Heart left ventricle (tissue), 16 donors: Measurements from ENCODE around the gene IGF1R. TPM values are rescaled to one million over a fixed set of nuclear protein-coding genes. Genes with fewer than 3 reads are reported as not detected.

Experiments
- ATAC-seq, 4 donors: fragments of 200-7000 bp; cut with Tn5 transposase; one replicate each; pipeline ENCODE4 v1.9.1; 2020 to 2022; ENCODE audit warnings: moderate library complexity in 4 of 4, mild to moderate bottlenecking in 3 of 4, moderate number of reproducible peaks in 1 of 4
- DNase-seq, 5 donors: peaks; one replicate each; pipeline ENCODE4 v3.0.0-alpha.2; 2020
- H3K27ac ChIP-seq, 12 donors: fragments of 200-600 bp; sonication (generic) in 4 of 12; one replicate each; pipeline versions ENCODE4 v1.5.0 to v1.8.0; 2016 to 2022; ENCODE audit warnings: mild to moderate bottlenecking in 2 of 12
- H3K27me3 ChIP-seq, 9 donors: fragments of 200-600 bp; sonication (generic) in 2 of 9; one replicate each; pipeline versions ENCODE4 v1.5.1 to v1.8.0; 2016 to 2022; ENCODE audit warnings: mild to moderate bottlenecking in 3 of 9
- H3K36me3 ChIP-seq, 9 donors: fragments of 200-600 bp; sonication (generic) in 2 of 9; one replicate each; pipeline versions ENCODE4 v1.5.0 to v1.8.0; 2018 to 2022; ENCODE audit warnings: mild to moderate bottlenecking in 2 of 9
- H3K4me1 ChIP-seq, 12 donors: fragments of 200-600 bp; sonication (generic) in 4 of 12; one replicate each; pipeline versions ENCODE4 v1.5.0 to v1.8.0; 2016 to 2022; ENCODE audit warnings: mild to moderate bottlenecking in 3 of 12
- H3K4me3 ChIP-seq, 12 donors: fragments of 200-600 bp; sonication (generic) in 4 of 12; one replicate each; pipeline versions ENCODE4 v1.5.0 to v1.8.0; 2017 to 2022; ENCODE audit warnings: mild to moderate bottlenecking in 9 of 12, moderate library complexity in 4 of 12
- H3K9me3 ChIP-seq, 12 donors: fragments of 200-600 bp; sonication (generic) in 4 of 12; one replicate each; pipeline versions ENCODE4 v1.5.0 to v1.8.0; 2016 to 2022; ENCODE audit warnings: mild to moderate bottlenecking in 1 of 12
- POLR2A ChIP-seq, 2 donors: fragments of 450-650 bp; IDR thresholded peaks; one replicate each; pipeline ENCODE4 v1.6.1; 2017; ENCODE audit warnings: antibody characterized with exemption in 2 of 2, mild to moderate bottlenecking in 2 of 2, moderate library complexity in 2 of 2
- WGBS, 4 donors: extraction: QIAGEN DNeasy Blood & Tissue Kit in 2 of 4; methylation state at CpG; one replicate each; pipeline versions ENCODE4 v1.1.5 to v1.1.7; 2013 to 2018; 5-methylcytosine and 5-hydroxymethylcytosine counted together
- intact Hi-C, 10 donors: fragments of 100-400 bp; cut with DNase I; formaldehyde crosslinking; loops; one replicate each; pipeline versions ENCODE4 v1.11.1 to v1.14.2; 2022
- polyA plus RNA-seq, 2 donors: library from polyadenylated mRNA; stranded (reverse); fragments of 200-250 nt; gene quantifications; one replicate each; pipeline ENCODE4 v1.2.3, GENCODE V29; 2013
- total RNA-seq, 9 donors: library from RNA; depleted of rRNA in 2 of 9; stranded (reverse); fragments of >200 nt in 2 of 9; fragmentation: NEBNext Ultra II Directional in 3 of 9; extraction: Animal tissue kit (Norgen Biotek cat#: 25700) in 3 of 9; gene quantifications; one replicate each; pipeline versions ENCODE4 v1.1.0 to v1.2.4, GENCODE V29; 2016 to 2023
- TF ChIP-seq, protein P1 (sequence below), 12 donors: fragments of 200-600 bp; sonication (generic) in 4 of 12; IDR thresholded peaks; one replicate each; pipeline versions ENCODE4 v1.5.0 to v1.8.0; 2018 to 2022; ENCODE audit warnings: antibody characterized with exemption in 12 of 12, mild to moderate bottlenecking in 5 of 12
- donor health status: ischemic (EF 13 %, LVEDD 7.1; RV severe dilation, severe dysfunction).
- donor health status: healthy with polysubstance abuse.
- donor health status: DM: no; HTN: yes; CAD: no.
- donor health status: DM: no; HTN: no; CAD: no.
- donor health status: ischemic (EF 25% LVEDD 6.9; RV normal size, moderate dysfunction).
- donor health status: ischemic (EF 25% LVEDD 5.7; RV mildly dilated, moderate dysfunction).
- donor health status: healthy.
- donor health status: DM: yes; HTN: yes; CAD: no.
- donor health status: ischemic (EF 35%, LVEDD 5.7; RV mildly dilated, moderate dysfunction).
- donor health status: nonischemic (EF 11% LVEDD 7.7; RV severe dilation, severe dysfunction).
- donor health status: DM: yes; HTN: yes; CAD: no.
- donor health status: PGD.
- donor health status: ischemic (EF 29% LVEDD 5.4; RV normal size, mild dysfunction).
- donor health status: nonischemic (EF 23%, LVEDD 6.1; RV moderate dilation, normal function).

Gene IGF1R
- total and polyA plus RNA-seq, 11 donors: 7.4 to 93.1 (median 40.5) TPM

DNA sequence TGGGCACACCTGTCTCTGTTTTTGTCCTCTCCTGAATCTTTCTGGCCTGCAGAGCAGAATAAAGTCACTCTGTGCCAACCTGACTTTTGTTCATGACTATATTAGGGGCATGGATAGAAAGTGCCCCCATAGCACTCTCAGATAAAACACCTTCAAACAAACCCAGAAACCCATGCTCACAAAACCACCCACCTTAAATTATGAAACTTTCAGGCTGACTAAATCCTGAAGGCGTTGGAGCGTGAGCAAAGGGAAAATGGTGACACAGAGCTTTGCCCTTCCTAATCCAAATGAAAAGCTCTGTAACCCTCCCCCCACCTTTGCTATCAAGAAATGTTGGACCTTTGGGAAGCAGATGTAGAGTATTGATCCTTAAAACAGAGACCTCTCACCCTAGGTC lies 138.9 kb downstream of the IGF1R start:
- ATAC-seq (no peak), DNase-seq (no peak)
- Histone ChIP-seq H3K27ac (peak overlapping the region in 8 of 12 donors; percentile 17 to 75 (median 62)), H3K36me3 (no peaks in the 10 kb centered on the region), H3K27me3 (no peaks in the 10 kb centered on the region), H3K4me3 (no peak overlapping the region), H3K4me1 (peaks cover 4 to 73% (median 39%) of the 10 kb centered on the region in 12 donors), H3K9me3 (no peaks in the 10 kb centered on the region)
- 79 to 100% (median 91%) methylated on average over 2 of the region's 2 CpGs for WGBS, 4 donors
- intact Hi-C loops: loop anchor here in 2 of 10 donors (5.0 to 10.0 kb wide), 2 partner anchors 60 to 278 kb away; no protein-coding TSS in a partner anchor
- TF ChIP-seq, protein P1, sequence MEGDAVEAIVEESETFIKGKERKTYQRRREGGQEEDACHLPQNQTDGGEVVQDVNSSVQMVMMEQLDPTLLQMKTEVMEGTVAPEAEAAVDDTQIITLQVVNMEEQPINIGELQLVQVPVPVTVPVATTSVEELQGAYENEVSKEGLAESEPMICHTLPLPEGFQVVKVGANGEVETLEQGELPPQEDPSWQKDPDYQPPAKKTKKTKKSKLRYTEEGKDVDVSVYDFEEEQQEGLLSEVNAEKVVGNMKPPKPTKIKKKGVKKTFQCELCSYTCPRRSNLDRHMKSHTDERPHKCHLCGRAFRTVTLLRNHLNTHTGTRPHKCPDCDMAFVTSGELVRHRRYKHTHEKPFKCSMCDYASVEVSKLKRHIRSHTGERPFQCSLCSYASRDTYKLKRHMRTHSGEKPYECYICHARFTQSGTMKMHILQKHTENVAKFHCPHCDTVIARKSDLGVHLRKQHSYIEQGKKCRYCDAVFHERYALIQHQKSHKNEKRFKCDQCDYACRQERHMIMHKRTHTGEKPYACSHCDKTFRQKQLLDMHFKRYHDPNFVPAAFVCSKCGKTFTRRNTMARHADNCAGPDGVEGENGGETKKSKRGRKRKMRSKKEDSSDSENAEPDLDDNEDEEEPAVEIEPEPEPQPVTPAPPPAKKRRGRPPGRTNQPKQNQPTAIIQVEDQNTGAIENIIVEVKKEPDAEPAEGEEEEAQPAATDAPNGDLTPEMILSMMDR (IDR thresholded peaks at IDR 0.05): no peak
- no peak for TF ChIP-seq POLR2A (IDR thresholded peaks at IDR 0.05)

DNA sequence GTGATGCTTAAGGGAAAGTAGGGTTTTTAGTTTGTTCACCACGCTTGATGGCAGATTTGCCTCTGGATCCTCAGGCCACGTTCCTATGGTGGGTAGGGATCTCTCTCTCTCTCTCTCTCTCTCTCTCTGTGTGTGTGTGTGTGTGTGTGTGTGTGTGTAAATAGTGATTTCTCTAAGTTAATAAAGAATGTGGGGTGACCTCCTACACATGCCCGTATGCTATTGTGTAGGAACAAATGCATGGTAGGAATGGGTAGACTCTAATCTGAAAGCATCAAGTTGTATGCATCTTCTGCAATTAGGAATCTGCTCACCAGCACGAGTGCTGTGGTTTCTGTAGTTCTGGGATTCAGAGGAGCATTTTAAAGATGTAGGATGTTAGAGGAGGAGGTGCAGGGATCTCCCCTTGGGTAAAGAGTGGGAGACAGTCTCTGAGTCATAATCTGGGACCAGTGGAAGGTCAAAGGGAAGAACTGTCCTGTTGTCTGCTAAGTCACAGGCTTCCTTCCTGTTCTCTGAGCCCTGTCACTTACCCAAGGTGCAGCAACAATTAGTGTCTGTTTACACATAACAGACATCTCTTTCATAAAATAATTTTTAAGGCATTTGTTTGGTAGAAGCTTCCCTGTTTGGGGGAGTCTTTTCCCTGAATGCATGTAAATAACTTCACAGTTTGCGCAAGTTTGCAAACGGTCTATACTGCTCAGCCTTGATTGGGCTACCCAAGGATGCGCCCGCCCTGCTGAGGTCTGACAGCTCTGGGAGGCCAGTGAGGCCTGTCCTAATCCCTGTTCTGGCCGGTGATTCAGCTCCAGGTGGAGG lies 139.8 kb downstream of the IGF1R start:
- intact Hi-C loops: loop anchor here in 2 of 10 donors (5.0 to 10.0 kb wide), 2 partner anchors 59 to 277 kb away; no protein-coding TSS in a partner anchor
- no peaks in the 10 kb centered on the region for H3K27me3 ChIP-seq
- no peaks in the 10 kb centered on the region for H3K9me3 ChIP-seq
- no peaks in the 10 kb centered on the region for H3K36me3 ChIP-seq
- WGBS, 4 donors: 67 to 76% (median 70%) methylated on average over 9 of the region's 9 CpGs
- peak in 1 of 5 donors; percentile 57 for DNase-seq
- peaks cover 4 to 83% (median 47%) of the 10 kb centered on the region in 12 donors for H3K4me1 ChIP-seq
- ATAC-seq: peak in 3 of 4 donors; percentile 23 to 44 (median 41)
- H3K4me3 ChIP-seq: no peak overlapping the region
- TF ChIP-seq, protein P1 (IDR thresholded peaks at IDR 0.05): no peak
- no peak for TF ChIP-seq POLR2A (IDR thresholded peaks at IDR 0.05)
- peak overlapping the region in 5 of 12 donors; percentile 47 to 75 (median 72) for H3K27ac ChIP-seq

DNA sequence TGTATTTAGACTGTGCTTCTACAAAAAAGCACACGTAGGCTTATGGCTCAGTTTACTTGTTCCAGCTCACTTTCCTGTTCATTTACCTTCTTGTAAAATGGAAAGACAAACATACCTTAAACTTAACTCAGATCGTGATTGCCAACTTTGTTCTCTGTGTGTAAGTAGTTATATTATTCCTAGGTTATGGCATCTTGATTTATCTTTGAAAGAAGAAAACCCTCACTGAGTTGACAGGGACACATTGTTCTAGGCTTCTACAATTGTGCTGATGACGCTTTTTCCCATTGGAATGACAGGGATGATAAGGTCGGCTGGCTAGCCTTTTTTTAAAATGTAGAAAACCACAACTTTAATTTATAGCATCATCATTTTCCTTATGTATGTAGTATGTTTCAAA lies 140.7 kb downstream of the IGF1R start:
- Histone ChIP-seq H3K9me3 (no peaks in the 10 kb centered on the region), H3K36me3 (no peaks in the 10 kb centered on the region), H3K27ac (peak overlapping the region in 4 of 12 donors; percentile 6 to 47 (median 32)), H3K4me1 (peaks cover 4 to 90% (median 53%) of the 10 kb centered on the region in 12 donors), H3K27me3 (no peaks in the 10 kb centered on the region), H3K4me3 (no peak overlapping the region)
- no peak for TF ChIP-seq POLR2A (IDR thresholded peaks at IDR 0.05)
- TF ChIP-seq, protein P1 (IDR thresholded peaks at IDR 0.05): no peak
- 52 to 65% (median 57%) methylated on average over 4 of the region's 4 CpGs for WGBS, 4 donors
- intact Hi-C loops: loop anchor here in 2 of 10 donors (5.0 to 10.0 kb wide), 2 partner anchors 58 to 276 kb away; no protein-coding TSS in a partner anchor
- DNase-seq: no peak
- ATAC-seq: peak in 1 of 4 donors; percentile 47

DNA sequence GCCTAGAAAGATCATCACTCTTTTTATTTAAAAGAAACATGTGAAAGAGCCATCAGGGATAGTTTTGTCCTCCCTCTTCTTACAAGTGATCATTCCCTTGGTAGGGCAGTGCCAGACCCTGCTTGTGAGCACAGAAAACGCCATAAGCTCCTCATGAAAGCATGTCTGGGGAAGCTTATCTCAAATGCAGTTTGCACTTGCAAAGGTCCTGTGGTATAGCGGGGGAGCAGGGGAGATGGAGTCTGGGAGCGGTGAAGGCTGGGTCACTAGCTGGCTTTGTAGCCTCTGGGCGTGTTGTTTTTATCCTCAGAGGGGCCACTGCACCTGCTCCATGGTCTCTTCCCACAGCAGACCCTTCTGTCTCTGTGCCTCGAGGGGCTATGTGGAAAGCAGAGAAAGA lies 141.9 kb downstream of the IGF1R start:
- peaks cover 4 to 92% (median 56%) of the 10 kb centered on the region in 12 donors for H3K4me1 ChIP-seq

More for the DNA sequence above, 141.9 kb downstream of the IGF1R start:
- Histone ChIP-seq H3K27me3 (no peaks in the 10 kb centered on the region), H3K9me3 (no peaks in the 10 kb centered on the region), H3K36me3 (no peaks in the 10 kb centered on the region), H3K27ac (no peak overlapping the region), H3K4me3 (no peak overlapping the region)
- intact Hi-C loops: loop anchor here in 1 of 10 donors (10.0 kb wide), 1 partner anchor 265 kb away; no protein-coding TSS in a partner anchor
- DNase-seq: no peak
- 92 to 95% (median 94%) methylated on average over 5 of the region's 5 CpGs for WGBS, 4 donors
- no peak for TF ChIP-seq POLR2A (IDR thresholded peaks at IDR 0.05)
- no peak for ATAC-seq
